Testis (tissue), 3 donors: ENCODE measurements around the gene ZNF319. TPM values are rescaled to one million over a fixed set of nuclear protein-coding genes. Genes with fewer than 3 reads are reported as not detected.

ENCODE experiments used
- DNase-seq: peaks from one replicate; pipeline ENCODE4 v3.0.0-alpha.2; 2019
- H3K27ac ChIP-seq, 2 donors: fragments of 200-600 bp; sonication (generic); one replicate each; pipeline ENCODE4 v1.5.1; 2019
- H3K27me3 ChIP-seq: fragments of 200-600 bp; sonication (generic); one replicate; pipeline ENCODE4 v1.5.1; 2019
- H3K36me3 ChIP-seq: fragments of 200-600 bp; sonication (generic); one replicate; pipeline ENCODE4 v1.5.1; 2017; ENCODE audit warnings: low read depth; ENCODE audit errors: missing control alignments
- H3K4me1 ChIP-seq: fragments of 200-600 bp; sonication (generic); one replicate; pipeline ENCODE4 v1.5.1; 2019
- H3K4me3 ChIP-seq, 2 donors: fragments of 200-600 bp; sonication (generic); one replicate each; pipeline ENCODE4 v1.5.1; 2017 to 2019
- H3K9me3 ChIP-seq: fragments of 200-600 bp; sonication (generic); one replicate; pipeline ENCODE4 v1.5.1; 2017
- POLR2A ChIP-seq: fragments of 450-650 bp; IDR thresholded peaks from one replicate; pipeline ENCODE4 v1.6.1; 2017; ENCODE audit warnings: antibody characterized with exemption, mild to moderate bottlenecking, moderate library complexity
- WGBS, 2 donors: methylation state at CpG; one replicate each; pipeline ENCODE4 v1.1.5; 2018; 5-methylcytosine and 5-hydroxymethylcytosine counted together
- intact Hi-C: fragments of 100-400 bp; cut with DNase I; formaldehyde crosslinking; loops from one replicate; pipeline ENCODE4 v1.15.1; 2023; ENCODE audit warnings: low total_unique reads
- polyA plus RNA-seq: library from polyadenylated mRNA; stranded (reverse); fragments of 350-450 nt; fragmentation: Illumina TruSeq; extraction: RNeasy Lipid Tissue Mini Kit (QIAGEN cat#74804); gene quantifications from one replicate; pipeline ENCODE4 v1.2.3, GENCODE V29; 2014; ENCODE audit warnings: low read depth, low replicate concordance; ENCODE audit not compliant: insufficient read depth
- total RNA-seq, 2 donors: library from RNA; depleted of rRNA; stranded (reverse); fragments of >200 nt; gene quantifications; one replicate each; pipeline ENCODE4 v1.2.3, GENCODE V29; 2016
- TF ChIP-seq, protein P1 (sequence below), 3 experiments: fragments of 450-650 bp in 2 of 3; fragments of 200-600 bp in 1 of 3; sonication (generic) in 1 of 3; IDR thresholded peaks; one replicate each; pipeline ENCODE4 v1.5.1; 2016 to 2019; ENCODE audit warnings: antibody characterized with exemption in 3 of 3, mild to moderate bottlenecking in 2 of 3, moderate library complexity in 1 of 3

Gene ZNF319
- total and polyA plus RNA-seq, 3 donors from 2014 or later: 10.4 to 12.1 (median 11.2) TPM

- H3K4me1 ChIP-seq: no peaks in the 10 kb centered on the region
- no peak overlapping the region for H3K27ac ChIP-seq
- H3K9me3 ChIP-seq: no peaks in the 10 kb centered on the region
- WGBS, 2 donors: 86 to 95% methylated on average over 6 to 10 of the region's 10 CpGs
- no peak for DNase-seq
- no peaks in the 10 kb centered on the region for H3K36me3 ChIP-seq
- no peaks in the 10 kb centered on the region for H3K27me3 ChIP-seq
- TF ChIP-seq POLR2A: no peak
- TF ChIP-seq, protein P1, sequence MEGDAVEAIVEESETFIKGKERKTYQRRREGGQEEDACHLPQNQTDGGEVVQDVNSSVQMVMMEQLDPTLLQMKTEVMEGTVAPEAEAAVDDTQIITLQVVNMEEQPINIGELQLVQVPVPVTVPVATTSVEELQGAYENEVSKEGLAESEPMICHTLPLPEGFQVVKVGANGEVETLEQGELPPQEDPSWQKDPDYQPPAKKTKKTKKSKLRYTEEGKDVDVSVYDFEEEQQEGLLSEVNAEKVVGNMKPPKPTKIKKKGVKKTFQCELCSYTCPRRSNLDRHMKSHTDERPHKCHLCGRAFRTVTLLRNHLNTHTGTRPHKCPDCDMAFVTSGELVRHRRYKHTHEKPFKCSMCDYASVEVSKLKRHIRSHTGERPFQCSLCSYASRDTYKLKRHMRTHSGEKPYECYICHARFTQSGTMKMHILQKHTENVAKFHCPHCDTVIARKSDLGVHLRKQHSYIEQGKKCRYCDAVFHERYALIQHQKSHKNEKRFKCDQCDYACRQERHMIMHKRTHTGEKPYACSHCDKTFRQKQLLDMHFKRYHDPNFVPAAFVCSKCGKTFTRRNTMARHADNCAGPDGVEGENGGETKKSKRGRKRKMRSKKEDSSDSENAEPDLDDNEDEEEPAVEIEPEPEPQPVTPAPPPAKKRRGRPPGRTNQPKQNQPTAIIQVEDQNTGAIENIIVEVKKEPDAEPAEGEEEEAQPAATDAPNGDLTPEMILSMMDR (IDR thresholded peaks at IDR 0.05): no peak
- no peak overlapping the region for H3K4me3 ChIP-seq
- intact Hi-C loops: no loop called here
Observed at GRCh38 chr16:57964157-57964700, 36.2 kb downstream of the ZNF319 start.

- Histone ChIP-seq H3K4me1 (no peaks in the 10 kb centered on the region), H3K9me3 (no peaks in the 10 kb centered on the region), H3K27ac (no peak overlapping the region), H3K36me3 (no peaks in the 10 kb centered on the region), H3K4me3 (no peak overlapping the region), H3K27me3 (no peaks in the 10 kb centered on the region)
- 75 to 93% methylated on average over 7 to 9 of the region's 9 CpGs for WGBS, 2 donors
- DNase-seq: no peak
- intact Hi-C loops: no loop called here
- TF ChIP-seq, protein P1 (IDR thresholded peaks at IDR 0.05): no peak
- TF ChIP-seq POLR2A: no peak
Observed at GRCh38 chr16:57962756-57963155, 37.7 kb downstream of the ZNF319 start.

DNA sequence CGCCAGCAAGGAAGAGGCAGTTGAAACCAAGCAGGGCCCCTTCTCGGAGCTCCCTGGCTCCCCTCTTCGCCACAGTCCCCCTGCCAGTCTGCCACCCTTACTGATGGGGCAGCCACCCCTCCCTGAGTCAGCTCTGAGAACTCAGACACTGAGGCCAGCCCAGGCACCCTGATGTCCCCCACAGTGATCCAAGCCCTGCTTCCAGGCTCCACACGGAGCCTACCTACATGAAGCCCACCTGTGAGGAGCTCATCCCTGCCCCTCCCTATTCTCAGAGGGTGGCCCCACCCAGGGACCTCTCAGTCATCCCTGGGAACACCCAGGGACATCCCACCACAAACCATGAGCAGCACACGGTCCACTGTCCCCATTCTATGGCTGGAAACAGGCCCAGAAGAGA lies 38.4 kb downstream of the ZNF319 start:
- 68 to 75% methylated on average over 5 of the region's 5 CpGs for WGBS, 2 donors
- Histone ChIP-seq H3K4me3 (no peak overlapping the region), H3K27ac (no peak overlapping the region), H3K9me3 (no peaks in the 10 kb centered on the region), H3K36me3 (no peaks in the 10 kb centered on the region), H3K4me1 (no peaks in the 10 kb centered on the region), H3K27me3 (no peaks in the 10 kb centered on the region)
- TF ChIP-seq, protein P1 (IDR thresholded peaks at IDR 0.05): no peak
- no peak for TF ChIP-seq POLR2A
- DNase-seq: no peak
- intact Hi-C loops: no loop called here

- Histone ChIP-seq H3K4me3 (no peak overlapping the region), H3K27me3 (no peaks in the 10 kb centered on the region), H3K4me1 (no peaks in the 10 kb centered on the region), H3K9me3 (no peaks in the 10 kb centered on the region), H3K36me3 (no peaks in the 10 kb centered on the region), H3K27ac (no peak overlapping the region)
- TF ChIP-seq, protein P1 (IDR thresholded peaks at IDR 0.05): no peak
- TF ChIP-seq POLR2A: no peak
- no peak for DNase-seq
- intact Hi-C loops: no loop called here
- WGBS, 2 donors: 66 to 79% methylated on average over 2 of the region's 2 CpGs
Observed at GRCh38 chr16:57961538-57961937, 38.9 kb downstream of the ZNF319 start.

- 90 to 93% methylated on average over 2 to 7 of the region's 7 CpGs for WGBS, 2 donors
- Histone ChIP-seq H3K9me3 (no peaks in the 10 kb centered on the region), H3K4me1 (peaks cover 1% of the 10 kb centered on the region), H3K27ac (no peak overlapping the region), H3K27me3 (no peaks in the 10 kb centered on the region), H3K4me3 (no peak overlapping the region), H3K36me3 (no peaks in the 10 kb centered on the region)
- TF ChIP-seq, protein P1 (IDR thresholded peaks at IDR 0.05): no peak
- TF ChIP-seq POLR2A: no peak
- intact Hi-C loops: no loop called here
- DNase-seq: no peak
Observed at GRCh38 chr16:57960826-57961472, 39.5 kb downstream of the ZNF319 start.
